HepG2 (cell line): ENCODE results near the gene ERMP1. TPM values are rescaled to one million over a fixed set of nuclear protein-coding genes. Genes with fewer than 3 reads are reported as not detected.

Source experiments
- ATAC-seq: fragments of 200-7000 bp; cut with Tn5 transposase; 3 replicates; pipeline ENCODE4 v1.9.1; 2020; ENCODE audit warnings: mild to moderate bottlenecking, moderate library complexity
- BruUV-seq: library from RNA; stranded (reverse); fragments of 400-500 nt; replicated peaks from 2 replicates; lab custom pipeline; 2021; lab: Mats Ljungman, UMichigan
- CTCF ChIA-PET: fragments of 300-600 bp; formaldehyde crosslinking; extraction: SDS; loops from one replicate; lab custom pipeline; 2021; ENCODE audit warnings: low total read pairs, inconsistent platforms, low intra/inter-chr PET ratio; lab: Yijun Ruan, JAX
- POLR2A ChIA-PET: fragments of 350-600 bp; sonication (Branson Sonifier 250); formaldehyde crosslinking; loops from one replicate; lab custom pipeline; 2020; ENCODE audit warnings: antibody characterized with exemption, inconsistent platforms; lab: Yijun Ruan, JAX
- DNase-seq: peaks from one replicate; pipeline ENCODE4 v3.0.0-alpha.2; 2015; ENCODE audit warnings: low spot score
- FAIRE-seq: peaks from 3 replicates; lab custom pipeline; 2011; peaks lifted over from hg19 to GRCh38; lab: Jason Lieb, UNC
- H2AFZ ChIP-seq: one replicate; pipeline ENCODE4 v1.6.1; 2011; ENCODE audit warnings: low read length, inconsistent platforms
- H3K27ac ChIP-seq: fragments of 300-600 bp; 3 replicates; pipeline ENCODE4 v1.8.0; 2011; ENCODE audit warnings: mixed run types, mild to moderate bottlenecking, mixed read lengths, low read length, inconsistent platforms; ENCODE audit not compliant: insufficient read depth; ENCODE audit errors: extremely low read length
- H3K27me3 ChIP-seq, 2 experiments: fragments of 200-600 bp in 1 of 2; 2 replicates in 1 of 2; 3 replicates in 1 of 2; pipeline versions ENCODE4 v1.6.0 to v1.8.0; 2011; ENCODE audit warnings: low read length in 2 of 2, mild to moderate bottlenecking in 2 of 2, moderate library complexity in 2 of 2, inconsistent platforms in 1 of 2; ENCODE audit not compliant: insufficient read depth in 2 of 2, control insufficient read depth in 1 of 2
- H3K36me3 ChIP-seq, 2 experiments: fragments of 200-600 bp in 1 of 2; replicated peaks in 1 of 2; 2 replicates in 1 of 2; 3 replicates in 1 of 2; pipeline versions ENCODE4 v1.5.1 to v1.8.0; 2011; ENCODE audit warnings: low read length in 2 of 2, inconsistent platforms in 1 of 2; ENCODE audit not compliant: insufficient read depth in 2 of 2, control insufficient read depth in 1 of 2
- H3K4me1 ChIP-seq: 2 replicates; pipeline ENCODE4 v1.5.1; 2012; ENCODE audit warnings: low read length, inconsistent platforms; ENCODE audit not compliant: insufficient read depth
- H3K4me2 ChIP-seq: 2 replicates; pipeline ENCODE4 v1.6.0; 2011; ENCODE audit warnings: low read depth, low read length, inconsistent platforms
- H3K4me3 ChIP-seq, 3 experiments: fragments of 200-600 bp in 1 of 3; sonication (generic), shearing (Covaris generic) in 1 of 3; replicated peaks in 1 of 3; 2 replicates each; pipeline ENCODE4 v1.5.1; 2011 to 2016; ENCODE audit warnings: low read length in 3 of 3, inconsistent platforms in 2 of 3, low read depth in 2 of 3, mild to moderate bottlenecking in 2 of 3, control low read depth in 1 of 3, mixed read lengths in 1 of 3; ENCODE audit not compliant: insufficient read depth in 1 of 3
- H3K79me2 ChIP-seq: one replicate; pipeline ENCODE4 v1.6.1; 2011; ENCODE audit warnings: low read length, inconsistent platforms; ENCODE audit not compliant: insufficient read depth
- H3K9ac ChIP-seq: 2 replicates; pipeline ENCODE4 v1.6.0; 2011; ENCODE audit warnings: mild to moderate bottlenecking, low read depth, low read length, inconsistent platforms; ENCODE audit not compliant: insufficient read depth
- H3K9me3 ChIP-seq: 2 replicates; pipeline ENCODE4 v1.5.1; 2012; ENCODE audit warnings: mild to moderate bottlenecking, low read length
- H4K20me1 ChIP-seq: 2 replicates; pipeline ENCODE4 v1.6.0; 2011; ENCODE audit warnings: inconsistent platforms, mild to moderate bottlenecking, low read length, moderate library complexity; ENCODE audit not compliant: insufficient read depth
- IKZF4 ChIP-seq: sonication (generic); formaldehyde crosslinking; IDR thresholded peaks from 2 replicates; pipeline ENCODE4 v1.5.1; 2020; ENCODE audit warnings: borderline replicate concordance, mild to moderate bottlenecking, low read depth, missing genetic modification reagents; ENCODE audit errors: not compliant biosample characterization
- NONO ChIP-seq, 2 experiments: fragments of 450-650 bp in 1 of 2; sonication (generic) in 1 of 2; formaldehyde crosslinking in 1 of 2; IDR thresholded peaks in 1 of 2; conservative IDR thresholded peaks in 1 of 2; 2 replicates each; pipeline versions ENCODE4 v1.6.1 to v1.8.0; 2017 to 2022; ENCODE audit warnings: mild to moderate bottlenecking in 1 of 2, missing genetic modification reagents in 1 of 2, moderate library complexity in 1 of 2
- ZNF468 ChIP-seq: sonication (generic); formaldehyde crosslinking; IDR thresholded peaks from 2 replicates; pipeline ENCODE4 v1.8.0; 2022; ENCODE audit warnings: mild to moderate bottlenecking, moderate library complexity, missing genetic modification reagents
- ZNF562 ChIP-seq: sonication (generic); formaldehyde crosslinking; IDR thresholded peaks from 2 replicates; pipeline ENCODE4 v1.8.0; 2022; ENCODE audit warnings: missing genetic modification reagents, borderline replicate concordance
- ZNF589 ChIP-seq: sonication (generic); formaldehyde crosslinking; conservative IDR thresholded peaks from 2 replicates; pipeline ENCODE4 v1.8.0; 2022; ENCODE audit warnings: mild to moderate bottlenecking, moderate library complexity, missing genetic modification reagents
- ZNF781 ChIP-seq: sonication (generic); formaldehyde crosslinking; IDR thresholded peaks from 2 replicates; pipeline ENCODE4 v1.5.1; 2020; ENCODE audit warnings: borderline replicate concordance, mild to moderate bottlenecking, missing genetic modification reagents; ENCODE audit errors: not compliant biosample characterization
- WGBS: methylation state at CpG from one replicate; pipeline ENCODE4 v1.1.6; 2017; ENCODE audit warnings: low lambda C conversion rate; 5-methylcytosine and 5-hydroxymethylcytosine counted together
- in situ Hi-C: cut with HindIII; loops from 2 replicates; pipeline ENCODE4 v1.10.0; 2017; ENCODE audit warnings: low pct_unique_long_range_greater_than_20kb; ENCODE audit not compliant: extremely low pct_ligation_motif_present
- intact Hi-C: fragments of 100-400 bp; cut with micrococcal nuclease; formaldehyde crosslinking; loops from one replicate; pipeline ENCODE4 v1.10.0; 2022; ENCODE audit not compliant: unreplicated experiment
- polyA plus RNA-seq, 8 experiments: library from polyadenylated mRNA; depleted of rRNA in 3 of 8; stranded (reverse) in 7 of 8; unstranded in 1 of 8; fragments of >200 nt; fragmentation: Illumina TruSeq in 4 of 8; extraction: Trizol in 4 of 8; gene quantifications; 2 replicates each; pipeline versions ENCODE4 v1.2.1 to v1.2.3, GENCODE V29; 2011 to 2016; ENCODE audit warnings: low read depth in 4 of 8, missing spikeins in 1 of 8, mixed read lengths in 1 of 8; ENCODE audit not compliant: insufficient read depth in 1 of 8
- total RNA-seq, 5 experiments: library from RNA; depleted of rRNA; stranded (reverse); fragments of >200 nt; fragmentation: Illumina TruSeq; extraction: Trizol; gene quantifications; 2 replicates each; pipeline ENCODE4 v1.2.3, GENCODE V29; 2016; ENCODE audit warnings: low read depth in 1 of 5
- TF ChIP-seq, protein P1 (sequence below): sonication (generic); formaldehyde crosslinking; IDR thresholded peaks from 2 replicates; pipeline ENCODE4 v1.8.1; 2023; ENCODE audit warnings: missing genetic modification reagents, inconsistent platforms, borderline replicate concordance
- TF ChIP-seq, protein P2 (sequence below): IDR thresholded peaks from 2 replicates; pipeline ENCODE4 v1.6.1; 2016

Gene ERMP1
- total and polyA plus RNA-seq, 2 of the 13 experiments (the other 11 are each of a cell fraction or from before 2014, with no cell fraction given), result 40.9 to 65.4 TPM

DNA sequence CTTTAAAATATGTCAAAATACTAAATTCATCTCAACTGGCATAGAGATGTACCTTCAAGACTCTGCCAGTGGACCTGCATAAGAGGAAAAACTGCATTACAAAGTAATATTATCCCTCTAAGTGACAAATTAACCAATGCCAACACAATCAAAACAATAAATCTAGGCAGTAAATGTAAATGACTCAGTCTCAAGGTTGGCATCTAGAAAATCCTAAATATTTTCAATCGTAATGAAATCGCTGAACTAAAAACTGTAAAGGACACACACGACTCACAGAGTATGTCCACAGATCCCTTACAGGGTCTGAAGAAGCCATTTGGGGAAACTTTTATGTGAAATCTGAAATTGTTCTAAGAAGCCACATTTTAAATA is 31.2 kb downstream of the ERMP1 start:
- TF ChIP-seq NONO (IDR thresholded peaks at IDR 0.05) (no peak), NONO (CRISPR knock-in tag; conservative IDR thresholded peaks at IDR 0.05) (no peak), ZNF468 (CRISPR knock-in tag) (no peak), ZNF562 (no peak), ZNF589 (no peak), ZNF781 (CRISPR knock-in tag) (no peak), IKZF4 (CRISPR knock-in tag) (no peak)
- TF ChIP-seq, protein P1, sequence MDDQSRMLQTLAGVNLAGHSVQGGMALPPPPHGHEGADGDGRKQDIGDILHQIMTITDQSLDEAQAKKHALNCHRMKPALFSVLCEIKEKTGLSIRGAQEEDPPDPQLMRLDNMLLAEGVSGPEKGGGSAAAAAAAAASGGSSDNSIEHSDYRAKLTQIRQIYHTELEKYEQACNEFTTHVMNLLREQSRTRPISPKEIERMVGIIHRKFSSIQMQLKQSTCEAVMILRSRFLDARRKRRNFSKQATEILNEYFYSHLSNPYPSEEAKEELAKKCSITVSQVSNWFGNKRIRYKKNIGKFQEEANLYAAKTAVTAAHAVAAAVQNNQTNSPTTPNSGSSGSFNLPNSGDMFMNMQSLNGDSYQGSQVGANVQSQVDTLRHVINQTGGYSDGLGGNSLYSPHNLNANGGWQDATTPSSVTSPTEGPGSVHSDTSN (CRISPR knock-in tag), result no peak
- TF ChIP-seq, protein P2, sequence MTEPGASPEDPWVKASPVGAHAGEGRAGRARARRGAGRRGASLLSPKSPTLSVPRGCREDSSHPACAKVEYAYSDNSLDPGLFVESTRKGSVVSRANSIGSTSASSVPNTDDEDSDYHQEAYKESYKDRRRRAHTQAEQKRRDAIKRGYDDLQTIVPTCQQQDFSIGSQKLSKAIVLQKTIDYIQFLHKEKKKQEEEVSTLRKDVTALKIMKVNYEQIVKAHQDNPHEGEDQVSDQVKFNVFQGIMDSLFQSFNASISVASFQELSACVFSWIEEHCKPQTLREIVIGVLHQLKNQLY, result no peak
- H3K4me2 ChIP-seq, result no peak overlapping the region
- ATAC-seq (no peak), DNase-seq (no peak), FAIRE-seq (no peak)
- H3K36me3 ChIP-seq, result peaks cover 5 to 46% of the 10 kb centered on the region in 2 experiments
- ChIA-PET CTCF (no interaction called here), POLR2A (no interaction called here)
- H3K9ac ChIP-seq, result no peak overlapping the region
- intact Hi-C loops, result no loop called here
- in situ Hi-C loops, result no loop called here
- no peaks in the 10 kb centered on the region for H3K9me3 ChIP-seq
- no peak overlapping the region for H2AFZ ChIP-seq
- 97% methylated on average over 3 of the region's 3 CpGs for WGBS
- peaks cover 12% of the 10 kb centered on the region for H3K4me1 ChIP-seq
- no peak overlapping the region for H3K4me3 ChIP-seq
- no TSS peak for BruUV-seq
- H4K20me1 ChIP-seq, result no peaks in the 10 kb centered on the region
- no peaks in the 10 kb centered on the region for H3K27me3 ChIP-seq
- H3K79me2 ChIP-seq, result no peaks in the 10 kb centered on the region
- no peak overlapping the region for H3K27ac ChIP-seq
